Natural killer cell (primary cell): ENCODE measurements around the gene STAMBP. TPM values are rescaled to one million over a fixed set of nuclear protein-coding genes. Genes with fewer than 3 reads are reported as not detected.
A peak's percentile ranks its signal among the peaks of the same experiment; 100 is the strongest.

ENCODE experiments used
- ATAC-seq, 3 donors: fragments of 150-1000 bp in 2 of 3; fragments of 200-7000 bp in 1 of 3; cut with Tn5 transposase; 1 replicate in 1 of 3; 2 replicates in 2 of 3; pipeline ENCODE4 v1.10.0; 2021; ENCODE audit warnings: mild to moderate bottlenecking in 2 of 3, moderate library complexity in 2 of 3
- DNase-seq, 2 donors: peaks; one replicate each; pipeline versions ENCODE4 v3.0.0 to v3.0.0-alpha.2; 2013 to 2021; ENCODE audit warnings: mixed read lengths in 1 of 2
- H3K27ac ChIP-seq: one replicate; pipeline ENCODE4 v1.5.1; 2013; ENCODE audit warnings: mild to moderate bottlenecking, low read length
- H3K27me3 ChIP-seq: one replicate; pipeline ENCODE4 v1.6.1; 2013; ENCODE audit warnings: low read length; ENCODE audit not compliant: control insufficient read depth, insufficient read depth
- H3K36me3 ChIP-seq: one replicate; pipeline ENCODE4 v1.6.1; 2013; ENCODE audit warnings: low read length; ENCODE audit not compliant: control insufficient read depth, insufficient read depth
- H3K4me1 ChIP-seq: one replicate; pipeline ENCODE4 v1.6.1; 2013; ENCODE audit warnings: low read length; ENCODE audit not compliant: control insufficient read depth, insufficient read depth
- H3K4me3 ChIP-seq: one replicate; pipeline ENCODE4 v1.5.1; 2013; ENCODE audit warnings: low read length
- H3K9me3 ChIP-seq: one replicate; pipeline ENCODE4 v1.6.1; 2013; ENCODE audit warnings: low read length; ENCODE audit not compliant: control insufficient read depth, insufficient read depth
- H3K27ac Mint-ChIP-seq, 2 donors: one replicate each; pipeline ENCODE4 v1.8.0; 2022; ENCODE audit warnings: mild to moderate bottlenecking in 2 of 2, mixed read lengths in 2 of 2, moderate library complexity in 1 of 2
- H3K27me3 Mint-ChIP-seq, 2 donors: one replicate each; pipeline ENCODE4 v1.8.0; 2022; ENCODE audit warnings: low read depth in 2 of 2, mixed read lengths in 2 of 2
- H3K36me3 Mint-ChIP-seq: one replicate; pipeline ENCODE4 v1.8.0; 2022; ENCODE audit warnings: mixed read lengths
- H3K4me1 Mint-ChIP-seq, 2 donors: one replicate each; pipeline ENCODE4 v1.8.0; 2022; ENCODE audit warnings: mixed read lengths in 2 of 2
- H3K4me3 Mint-ChIP-seq: one replicate; pipeline ENCODE4 v1.8.0; 2022; ENCODE audit warnings: mild to moderate bottlenecking, moderate library complexity, mixed read lengths
- H3K9me3 Mint-ChIP-seq, 2 donors: one replicate each; pipeline ENCODE4 v1.8.0; 2022; ENCODE audit warnings: mixed read lengths in 2 of 2
- CTCF ChIP-seq: fragments of 200-600 bp; IDR thresholded peaks from one replicate; pipeline ENCODE4 v1.8.0; 2022; ENCODE audit warnings: antibody characterized with exemption
- WGBS: methylation state at CpG from one replicate; pipeline ENCODE4 v1.1.7; 2013; ENCODE audit warnings: missing lambda C conversion rate; ENCODE audit not compliant: insufficient coverage; 5-methylcytosine and 5-hydroxymethylcytosine counted together
- intact Hi-C: fragments of 100-400 bp; cut with micrococcal nuclease; formaldehyde crosslinking; loops from one replicate; pipeline ENCODE4 v1.14.2; 2022
- total RNA-seq, 4 donors: library from RNA; stranded (reverse); fragments of 120-200 nt in 1 of 4; gene quantifications; one replicate each; pipeline versions ENCODE4 v1.2.3 to v1.2.4, GENCODE V29; 2013 to 2022

STAMBP gene
- total RNA-seq, 3 donors from 2014 or later (not counting 1 experiment from before 2014, with no cell fraction given): 23.8 to 27.3 (median 25.3) TPM

- intact Hi-C loops: no loop called here
- no peak for ATAC-seq
- H3K4me1 ChIP-seq: no peaks in the 10 kb centered on the region
- H3K36me3 Mint-ChIP-seq: no peaks in the 10 kb centered on the region
- H3K9me3 Mint-ChIP-seq: no peaks in the 10 kb centered on the region
- no peak overlapping the region for H3K4me3 ChIP-seq
- no peak for DNase-seq
- H3K36me3 ChIP-seq: no peaks in the 10 kb centered on the region
- H3K9me3 ChIP-seq: no peaks in the 10 kb centered on the region
- TF ChIP-seq CTCF: no peak
- no peaks in the 10 kb centered on the region for H3K27me3 ChIP-seq
- H3K4me3 Mint-ChIP-seq: no peak overlapping the region
- no peaks in the 10 kb centered on the region for H3K4me1 Mint-ChIP-seq
- WGBS: 45% methylated on average over 2 of the region's 2 CpGs
- peak overlapping the region in 1 of 2 donors; percentile 53 for H3K27ac Mint-ChIP-seq
- H3K27ac ChIP-seq: no peak overlapping the region
- peaks cover 3 to 7% of the 10 kb centered on the region in 2 donors for H3K27me3 Mint-ChIP-seq
Observed at GRCh38 chr2:73917296-73917695, 88.5 kb downstream of the STAMBP start.

GRCh38 chr2:73917696-73918207, 89.0 kb downstream of the STAMBP start:
- TF ChIP-seq CTCF: no peak

GRCh38 chr2:73918856-73919255, 90.1 kb downstream of the STAMBP start:
- no peak for ATAC-seq

More at GRCh38 chr2:73917696-73918207, 89.0 kb downstream of the STAMBP start:
- no peak overlapping the region for H3K4me3 ChIP-seq
- no peaks in the 10 kb centered on the region for H3K4me1 ChIP-seq
- no peak overlapping the region for H3K27ac ChIP-seq
- Mint-ChIP-seq H3K4me1 (no peaks in the 10 kb centered on the region), H3K36me3 (no peaks in the 10 kb centered on the region), H3K27me3 (peaks cover 3 to 7% of the 10 kb centered on the region in 2 donors), H3K9me3 (no peaks in the 10 kb centered on the region), H3K27ac (peak overlapping the region in 1 of 2 donors; percentile 53), H3K4me3 (no peak overlapping the region)
- no peaks in the 10 kb centered on the region for H3K27me3 ChIP-seq
- DNase-seq (no peak), ATAC-seq (peak in 1 of 3 donors; percentile 54)
- H3K9me3 ChIP-seq: no peaks in the 10 kb centered on the region
- 72% methylated on average over 3 of the region's 4 CpGs for WGBS
- no peaks in the 10 kb centered on the region for H3K36me3 ChIP-seq
- intact Hi-C loops: no loop called here

More at GRCh38 chr2:73918856-73919255, 90.1 kb downstream of the STAMBP start:
- intact Hi-C loops: no loop called here
- Histone ChIP-seq H3K4me1 (no peaks in the 10 kb centered on the region), H3K27me3 (no peaks in the 10 kb centered on the region), H3K9me3 (no peaks in the 10 kb centered on the region), H3K36me3 (no peaks in the 10 kb centered on the region), H3K4me3 (no peak overlapping the region), H3K27ac (no peak overlapping the region)
- no peaks in the 10 kb centered on the region for H3K4me1 Mint-ChIP-seq
- no peaks in the 10 kb centered on the region for H3K36me3 Mint-ChIP-seq
- H3K4me3 Mint-ChIP-seq: no peak overlapping the region
- no peaks in the 10 kb centered on the region for H3K9me3 Mint-ChIP-seq
- peaks cover 3 to 7% of the 10 kb centered on the region in 2 donors for H3K27me3 Mint-ChIP-seq
- 97% methylated on average over 3 of the region's 3 CpGs for WGBS
- H3K27ac Mint-ChIP-seq: no peak overlapping the region
- no peak for DNase-seq
- no peak for TF ChIP-seq CTCF
